UCSD-AML1 (cell line): ENCODE results near the gene CARD10.
"Not testable (repeated sequence)": the region's sequence is repeated elsewhere in the genome, so short reads cannot be mapped to it uniquely, and the experiment has no call there.

Experiments
- DNase-seq: peaks from one replicate; lab custom pipeline; 2025; ENCODE audit not compliant: unreplicated experiment; lab: John Stamatoyannopoulos, UW

CARD10 gene

GRCh38 chr22:37527081-37527752, 8.0 kb upstream of the CARD10 start:
- not testable (repeated sequence) for DNase-seq

DNA sequence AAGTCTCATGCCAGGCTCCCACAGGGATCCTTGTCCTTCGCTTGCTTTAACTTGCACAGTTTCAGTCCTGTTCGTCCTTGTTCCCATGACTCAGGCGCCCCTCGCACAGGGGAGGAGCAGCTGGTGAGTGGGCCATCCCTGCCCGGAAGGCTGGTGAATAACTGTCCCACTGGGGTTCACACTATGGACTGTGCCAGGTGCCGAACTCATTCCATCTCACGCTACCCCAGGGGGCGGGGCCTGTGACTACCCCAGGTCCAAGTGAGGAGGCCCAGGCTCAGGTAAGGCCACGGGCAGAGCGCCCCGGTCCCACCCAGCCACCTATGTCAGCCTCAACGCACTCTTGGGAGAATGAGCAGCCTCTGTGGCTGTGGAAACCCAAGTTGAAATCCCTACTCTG, 7.2 kb upstream of the CARD10 start:
- no peak for DNase-seq

GRCh38 chr22:37525746-37526350, 6.6 kb upstream of the CARD10 start:
- DNase-seq: no peak

DNA sequence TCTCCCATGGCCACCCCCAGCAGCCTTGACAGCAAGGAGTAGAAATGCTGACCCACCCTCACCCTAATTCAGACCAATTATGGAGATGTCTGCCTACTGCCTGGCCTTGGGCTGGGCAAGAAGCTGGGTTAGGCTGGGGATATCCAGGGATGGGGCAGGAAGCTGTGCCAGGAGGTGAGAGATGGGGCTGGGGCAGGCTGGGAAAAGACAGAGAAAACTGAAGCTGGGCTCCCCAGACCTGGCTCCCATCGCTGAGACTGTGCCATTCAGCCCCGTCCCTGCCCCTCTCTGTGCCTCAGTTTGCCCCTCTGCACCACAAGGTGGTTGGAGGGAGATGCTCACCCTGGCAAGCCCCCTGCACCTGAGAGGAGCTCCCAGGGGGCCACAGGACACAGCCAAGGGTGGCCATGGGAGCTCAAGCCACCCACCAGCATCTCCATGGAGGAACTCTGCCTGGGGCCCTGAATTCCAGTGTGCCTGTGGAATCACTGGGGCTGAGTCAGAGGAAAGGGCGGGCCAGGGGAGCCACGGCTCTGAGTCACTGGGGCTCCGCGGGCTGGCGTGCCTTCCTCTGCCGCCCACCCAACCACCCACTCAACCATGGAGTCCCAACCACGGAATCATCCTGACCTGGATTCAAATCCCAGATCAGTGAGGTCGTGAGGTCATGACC, 6.0 kb upstream of the CARD10 start:
- DNase-seq: no peak

DNA sequence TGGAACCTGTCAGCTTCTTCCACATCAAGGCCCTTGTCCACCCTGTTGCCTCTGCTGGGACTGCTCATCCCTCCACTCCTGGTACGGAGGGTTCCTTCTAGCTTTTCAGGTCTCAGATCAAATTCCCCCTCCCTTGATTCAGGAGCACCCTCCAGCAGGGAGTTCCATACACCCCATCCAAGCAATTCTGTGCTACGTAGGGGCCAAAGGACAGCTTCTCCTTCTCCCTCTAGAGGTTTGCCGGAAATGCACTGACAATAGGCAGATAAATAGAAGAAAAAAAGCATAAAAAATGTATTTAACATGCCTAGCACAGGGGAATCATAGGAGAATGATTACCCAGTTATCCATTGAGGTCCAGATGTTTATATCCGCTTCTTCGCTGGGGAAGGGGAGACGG, 3.3 kb upstream of the CARD10 start:
- DNase-seq: no peak

- DNase-seq: no peak
Observed at GRCh38 chr22:37521236-37521739, 2.1 kb upstream of the CARD10 start.

DNA sequence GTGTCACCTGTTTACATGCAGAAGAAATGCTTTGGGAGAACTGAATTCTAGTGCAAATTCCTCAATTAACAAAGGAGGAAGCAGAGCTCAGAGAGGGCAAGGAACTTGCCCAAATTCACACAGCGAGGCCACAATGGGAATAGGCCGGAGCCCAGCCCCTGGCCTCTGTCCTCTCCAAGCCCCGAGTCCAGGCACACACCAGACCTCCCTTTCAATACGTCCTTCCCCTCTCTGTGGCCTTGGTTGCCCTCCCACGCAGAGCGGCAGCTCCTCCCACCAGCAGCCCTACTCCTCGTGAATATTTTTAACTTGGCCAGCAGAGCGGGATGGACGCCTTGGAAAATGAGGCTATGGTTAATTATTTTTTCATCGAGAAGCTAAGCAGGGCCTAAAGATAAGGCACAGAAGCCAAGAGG, 1.6 kb upstream of the CARD10 start:
- no peak for DNase-seq

- no peak for DNase-seq
Observed at GRCh38 chr22:37518509-37519267, 527 bp downstream of the CARD10 start.

- no peak for DNase-seq
Observed at GRCh38 chr22:37517826-37518450, 1.3 kb downstream of the CARD10 start.

GRCh38 chr22:37516456-37516855, 2.8 kb downstream of the CARD10 start:
- no peak for DNase-seq

GRCh38 chr22:37515901-37516300, 3.3 kb downstream of the CARD10 start:
- no peak for DNase-seq

- DNase-seq: no peak
Observed at GRCh38 chr22:37514526-37515051, 4.6 kb downstream of the CARD10 start.

- DNase-seq: no peak
Observed at GRCh38 chr22:37511395-37512104, 7.7 kb downstream of the CARD10 start.

GRCh38 chr22:37510091-37510490, 9.1 kb downstream of the CARD10 start:
- DNase-seq: no peak

- no peak for DNase-seq
Observed at GRCh38 chr22:37509059-37509860, 10.0 kb downstream of the CARD10 start.

DNA sequence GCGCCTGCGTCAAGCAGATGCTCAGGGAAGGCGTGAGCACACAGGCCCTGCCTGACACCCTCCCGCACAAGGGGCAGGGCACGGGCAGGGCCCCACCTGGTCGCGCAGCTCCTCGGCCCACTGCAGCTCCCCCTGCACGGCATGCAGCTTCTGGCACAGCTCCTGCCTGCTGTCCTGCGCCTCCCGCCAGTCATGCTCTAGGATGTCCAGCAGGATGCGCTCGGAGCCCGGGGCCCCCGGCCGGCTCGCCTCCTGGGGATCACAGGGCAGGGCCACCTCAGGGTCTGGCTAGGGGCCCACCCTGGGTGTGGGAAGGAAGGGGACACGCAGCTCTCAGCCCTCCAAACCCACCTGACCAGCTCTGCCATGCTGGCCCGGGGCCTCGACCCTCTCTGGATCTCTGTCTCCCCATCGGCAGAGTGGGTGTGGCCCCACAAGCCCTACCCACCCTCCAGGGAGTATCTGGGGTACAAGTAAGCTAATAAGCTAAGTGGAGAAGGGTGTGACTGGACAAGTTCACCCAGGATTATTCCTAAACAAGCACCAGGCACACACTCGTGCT, 10.7 kb downstream of the CARD10 start:
- DNase-seq: no peak

- no peak for DNase-seq
Observed at GRCh38 chr22:37507731-37508130, 11.5 kb downstream of the CARD10 start.

GRCh38 chr22:37505989-37506388, 13.2 kb downstream of the CARD10 start:
- DNase-seq: no peak

GRCh38 chr22:37505565-37505964, 13.7 kb downstream of the CARD10 start:
- DNase-seq: no peak
